Mesenchymal stem cell (in vitro differentiated cells and primary cell): Measurements from ENCODE around the gene NRXN3.

Source experiments
- DNase-seq: peaks from one replicate; pipeline ENCODE4 v3.0.0-alpha.2; 2013
- H2AFZ ChIP-seq: one replicate; pipeline ENCODE4 v1.6.1; 2013; ENCODE audit warnings: low read depth, mild to moderate bottlenecking, control low read depth, inconsistent platforms, low read length, moderate library complexity
- H2AK5ac ChIP-seq: 2 replicates; pipeline ENCODE4 v1.6.1; 2013; ENCODE audit warnings: low read length, moderate library complexity, mild to moderate bottlenecking, inconsistent platforms; ENCODE audit not compliant: severe bottlenecking
- H2BK120ac ChIP-seq: one replicate; pipeline ENCODE4 v1.6.1; 2013; ENCODE audit warnings: low read depth, mild to moderate bottlenecking, inconsistent platforms, low read length, moderate library complexity
- H2BK12ac ChIP-seq, 2 experiments: one replicate each; pipeline ENCODE4 v1.6.1; 2013; ENCODE audit warnings: inconsistent platforms in 2 of 2, low read length in 2 of 2, mild to moderate bottlenecking in 2 of 2, moderate library complexity in 2 of 2, control low read depth in 1 of 2
- H2BK15ac ChIP-seq: one replicate; pipeline ENCODE4 v1.6.1; 2013; ENCODE audit warnings: mild to moderate bottlenecking, low read depth, inconsistent platforms; ENCODE audit not compliant: poor library complexity, severe bottlenecking
- H2BK5ac ChIP-seq: 2 replicates; pipeline ENCODE4 v1.6.1; 2013; ENCODE audit warnings: low read depth, mild to moderate bottlenecking, low read length, control low read depth, inconsistent platforms; ENCODE audit not compliant: poor library complexity, severe bottlenecking
- H3K14ac ChIP-seq, 2 experiments: one replicate each; pipeline ENCODE4 v1.6.1; 2013; ENCODE audit warnings: inconsistent platforms in 2 of 2, low read length in 2 of 2, control low read depth in 1 of 2, mild to moderate bottlenecking in 1 of 2, moderate library complexity in 1 of 2
- H3K18ac ChIP-seq, 2 experiments: one replicate each; pipeline ENCODE4 v1.6.1; 2013; ENCODE audit warnings: inconsistent platforms in 2 of 2, low read length in 2 of 2, control low read depth in 1 of 2, low read depth in 1 of 2, mild to moderate bottlenecking in 1 of 2
- H3K23ac ChIP-seq, 2 experiments: one replicate each; pipeline ENCODE4 v1.6.1; 2013; ENCODE audit warnings: inconsistent platforms in 2 of 2, low read length in 2 of 2, mild to moderate bottlenecking in 2 of 2, moderate library complexity in 2 of 2, control low read depth in 1 of 2
- H3K27ac ChIP-seq: 2 replicates; pipeline ENCODE4 v1.5.1; 2013; ENCODE audit warnings: mild to moderate bottlenecking, moderate library complexity, low read length, control low read depth, inconsistent platforms; ENCODE audit not compliant: poor library complexity, severe bottlenecking
- H3K27me3 ChIP-seq, 2 experiments: 2 replicates each; pipeline versions ENCODE4 v1.6.1 to v1.7.0; 2013; ENCODE audit warnings: low read length in 2 of 2, mild to moderate bottlenecking in 2 of 2, moderate library complexity in 2 of 2, control low read depth in 1 of 2, inconsistent platforms in 1 of 2; ENCODE audit not compliant: control insufficient read depth in 1 of 2, insufficient read depth in 1 of 2
- H3K36me3 ChIP-seq, 2 experiments: 2 replicates each; pipeline versions ENCODE4 v1.6.1 to v1.7.0; 2013; ENCODE audit warnings: low read length in 2 of 2, control low read depth in 1 of 2, inconsistent platforms in 1 of 2, low read depth in 1 of 2, mild to moderate bottlenecking in 1 of 2; ENCODE audit not compliant: insufficient read depth in 2 of 2, control insufficient read depth in 1 of 2
- H3K4ac ChIP-seq, 2 experiments: one replicate each; pipeline ENCODE4 v1.6.1; 2013; ENCODE audit warnings: inconsistent platforms in 2 of 2, low read length in 2 of 2, mild to moderate bottlenecking in 2 of 2, moderate library complexity in 2 of 2, control low read depth in 1 of 2, low read depth in 1 of 2
- H3K4me1 ChIP-seq: 2 replicates; pipeline ENCODE4 v1.6.1; 2013; ENCODE audit warnings: low read depth, low read length, control low read depth; ENCODE audit not compliant: control insufficient read depth, insufficient read depth
- H3K4me2 ChIP-seq: 2 replicates; pipeline ENCODE4 v1.6.1; 2013; ENCODE audit warnings: low read length, mild to moderate bottlenecking, inconsistent platforms; ENCODE audit not compliant: poor library complexity, severe bottlenecking
- H3K4me3 ChIP-seq, 2 experiments: 2 replicates each; pipeline versions ENCODE4 v1.5.1 to v1.7.0; 2013; ENCODE audit warnings: low read length in 2 of 2, mild to moderate bottlenecking in 2 of 2, control low read depth in 1 of 2, low read depth in 1 of 2; ENCODE audit not compliant: insufficient read depth in 1 of 2
- H3K79me1 ChIP-seq: replicated peaks from 2 replicates; pipeline ENCODE4 v1.6.1; 2013; ENCODE audit warnings: mild to moderate bottlenecking, control low read depth, low read length, inconsistent platforms; ENCODE audit not compliant: poor library complexity, severe bottlenecking
- H3K9ac ChIP-seq: 2 replicates; pipeline ENCODE4 v1.7.0; 2013; ENCODE audit warnings: mild to moderate bottlenecking, low read length, moderate library complexity
- H3K9me3 ChIP-seq: 2 replicates; pipeline ENCODE4 v1.7.0; 2013; ENCODE audit warnings: mild to moderate bottlenecking, low read length; ENCODE audit not compliant: control insufficient read depth
- H4K8ac ChIP-seq: one replicate; pipeline ENCODE4 v1.6.1; 2013; ENCODE audit warnings: inconsistent platforms, mild to moderate bottlenecking, low read length, moderate library complexity
- H4K91ac ChIP-seq: one replicate; pipeline ENCODE4 v1.6.1; 2013; ENCODE audit warnings: mild to moderate bottlenecking, low read length, inconsistent platforms
- WGBS: methylation state at CpG from one replicate; pipeline ENCODE4 v1.1.7; 2013; ENCODE audit warnings: mixed read lengths; 5-methylcytosine and 5-hydroxymethylcytosine counted together

The NRXN3 gene

GRCh38 chr14:78618368-78618767, 448.2 kb downstream of the NRXN3 start:
- H2AFZ ChIP-seq: no peak overlapping the region
- H4K8ac ChIP-seq: no peak overlapping the region
- H3K23ac ChIP-seq: no peak overlapping the region
- no peak overlapping the region for H2AK5ac ChIP-seq
- DNase-seq: no peak
- no peak overlapping the region for H2BK120ac ChIP-seq
- H3K18ac ChIP-seq: no peak overlapping the region
- H3K79me1 ChIP-seq: no peaks in the 10 kb centered on the region
- no peaks in the 10 kb centered on the region for H3K4me1 ChIP-seq
- H3K27me3 ChIP-seq: no peaks in the 10 kb centered on the region
- no peak overlapping the region for H3K9ac ChIP-seq
- no peak overlapping the region for H3K4me2 ChIP-seq
- H2BK5ac ChIP-seq: no peak overlapping the region
- no peaks in the 10 kb centered on the region for H3K9me3 ChIP-seq
- no peaks in the 10 kb centered on the region for H3K36me3 ChIP-seq
- no peak overlapping the region for H3K4ac ChIP-seq
- 72% methylated on average over 5 of the region's 6 CpGs for WGBS
- no peak overlapping the region for H3K4me3 ChIP-seq
- H3K27ac ChIP-seq: no peak overlapping the region
- no peak overlapping the region for H3K14ac ChIP-seq
- no peak overlapping the region for H4K91ac ChIP-seq
- H2BK12ac ChIP-seq: no peak overlapping the region
- H2BK15ac ChIP-seq: no peak overlapping the region

- Histone ChIP-seq H3K27ac (no peak overlapping the region), H3K4me3 (no peak overlapping the region), H2AK5ac (no peak overlapping the region)
These were observed 456.9 kb downstream of the NRXN3 start for GRCh38 chr14:78627114-78627513.

GRCh38 chr14:78631551-78631950, 461.4 kb downstream of the NRXN3 start:
- no peak overlapping the region for H2BK12ac ChIP-seq
- no peak overlapping the region for H3K18ac ChIP-seq
- peak overlapping the region; percentile 5 for H3K9ac ChIP-seq
- no peak overlapping the region for H2AK5ac ChIP-seq
- H2BK120ac ChIP-seq: no peak overlapping the region
- H3K27me3 ChIP-seq: no peaks in the 10 kb centered on the region
- no peak overlapping the region for H3K4ac ChIP-seq
- no peaks in the 10 kb centered on the region for H3K79me1 ChIP-seq
- no peaks in the 10 kb centered on the region for H3K4me1 ChIP-seq
- no peaks in the 10 kb centered on the region for H3K36me3 ChIP-seq
- DNase-seq: no peak
- 97% methylated on average over 2 of the region's 2 CpGs for WGBS
- no peak overlapping the region for H2BK15ac ChIP-seq
- H2AFZ ChIP-seq: no peak overlapping the region
- H3K27ac ChIP-seq: no peak overlapping the region
- no peaks in the 10 kb centered on the region for H3K9me3 ChIP-seq
- no peak overlapping the region for H3K4me3 ChIP-seq
- no peak overlapping the region for H3K14ac ChIP-seq
- no peak overlapping the region for H4K91ac ChIP-seq
- no peak overlapping the region for H3K23ac ChIP-seq
- H3K4me2 ChIP-seq: no peak overlapping the region
- no peak overlapping the region for H2BK5ac ChIP-seq
- no peak overlapping the region for H4K8ac ChIP-seq

More at GRCh38 chr14:78627114-78627513, 456.9 kb downstream of the NRXN3 start:
- no peak overlapping the region for H3K23ac ChIP-seq
- DNase-seq: no peak
- no peaks in the 10 kb centered on the region for H3K4me1 ChIP-seq
- no peak overlapping the region for H3K9ac ChIP-seq
- H2AFZ ChIP-seq: no peak overlapping the region
- no peak overlapping the region for H2BK120ac ChIP-seq
- H3K18ac ChIP-seq: no peak overlapping the region
- no peaks in the 10 kb centered on the region for H3K27me3 ChIP-seq
- H4K91ac ChIP-seq: no peak overlapping the region
- H3K9me3 ChIP-seq: no peaks in the 10 kb centered on the region
- H3K36me3 ChIP-seq: no peaks in the 10 kb centered on the region
- no peaks in the 10 kb centered on the region for H3K79me1 ChIP-seq
- H3K4me2 ChIP-seq: no peak overlapping the region
- H2BK5ac ChIP-seq: no peak overlapping the region
- no peak overlapping the region for H4K8ac ChIP-seq
- no peak overlapping the region for H2BK12ac ChIP-seq
- H3K14ac ChIP-seq: no peak overlapping the region
- H3K4ac ChIP-seq: no peak overlapping the region
- no peak overlapping the region for H2BK15ac ChIP-seq

- Histone ChIP-seq H3K18ac (no peak overlapping the region), H4K91ac (no peak overlapping the region), H3K27me3 (no peaks in the 10 kb centered on the region), H2BK15ac (no peak overlapping the region), H2AK5ac (no peak overlapping the region), H3K36me3 (no peaks in the 10 kb centered on the region), H2BK12ac (no peak overlapping the region), H3K9me3 (peaks cover 6% of the 10 kb centered on the region), H3K4me2 (no peak overlapping the region), H3K4ac (no peak overlapping the region), H3K4me3 (no peak overlapping the region), H2AFZ (no peak overlapping the region), H3K23ac (no peak overlapping the region), H3K79me1 (no peaks in the 10 kb centered on the region), H3K9ac (no peak overlapping the region), H4K8ac (no peak overlapping the region), H3K4me1 (no peaks in the 10 kb centered on the region), H3K27ac (no peak overlapping the region), H2BK5ac (no peak overlapping the region), H3K14ac (no peak overlapping the region), H2BK120ac (no peak overlapping the region)
- no peak for DNase-seq
These were observed 463.6 kb downstream of the NRXN3 start for GRCh38 chr14:78633752-78634151.
